Measurements from ENCODE around the gene EVPL. TPM values are rescaled to one million over a fixed set of nuclear protein-coding genes. Genes with fewer than 3 reads are reported as not detected.
A peak's percentile ranks its signal among the peaks of the same experiment; 100 is the strongest.

The EVPL gene
- total RNA-seq, 2 experiments from 2014 or later: 0.16 to 0.34 TPM

DNA sequence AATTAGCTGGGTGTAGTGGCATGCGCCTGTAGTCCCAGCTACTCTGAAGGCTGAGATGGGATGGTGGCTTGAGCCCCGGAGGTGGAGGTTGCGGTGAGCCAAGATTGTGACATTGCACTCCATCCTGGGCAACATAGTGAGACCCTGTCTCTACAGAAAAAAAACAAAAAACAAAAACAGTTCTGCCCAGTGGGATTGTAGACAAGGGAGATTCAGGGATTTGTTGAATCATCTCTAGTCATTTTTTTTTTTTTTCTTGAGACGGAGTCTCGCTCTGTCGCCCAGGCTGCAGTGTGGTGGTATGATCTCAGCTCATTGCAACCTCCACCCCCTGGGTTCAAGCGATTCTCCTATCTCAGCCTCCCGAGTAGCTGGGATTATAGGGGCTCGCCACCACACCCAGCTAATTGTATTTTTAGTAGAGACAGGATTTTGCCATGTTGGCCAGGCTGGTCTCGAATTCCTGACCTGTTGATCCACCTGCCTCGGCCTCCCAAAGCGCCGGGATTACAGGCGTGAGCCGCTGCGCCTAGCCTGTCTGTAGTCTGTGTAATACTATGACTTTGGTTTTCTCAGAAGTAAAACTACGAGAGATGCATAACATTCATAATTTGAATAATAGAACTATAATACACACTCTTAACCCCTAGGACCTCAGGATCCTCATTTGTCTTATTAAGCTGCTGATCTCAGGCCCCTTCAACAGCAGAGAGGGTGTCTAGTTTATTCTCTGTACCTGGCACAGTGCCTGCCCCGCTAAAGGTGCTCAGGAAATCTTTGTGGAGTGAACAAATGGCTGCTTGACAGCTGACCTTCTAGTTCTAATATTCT is 46.7 kb downstream of the EVPL start:
- peaks cover 7% of the 10 kb centered on the region for H3K36me3 Mint-ChIP-seq (ENCODE audit: low read depth)
- ChIA-PET POLR2A (interaction anchor here (0.6 to 1.0 kb wide), 5 partner anchors 10 to 77 kb away, joined by 3 to 4 read pairs (median 3); no protein-coding TSS in a partner anchor), CTCF (interaction anchor here (0.7 to 1.8 kb wide), 10 partner anchors 20 to 566 kb away, joined by 3 to 6 read pairs (median 4); partner anchors contain the start of gene CDK3)
- H3K4me1 Mint-ChIP-seq (ENCODE audit: low read depth): peaks cover 37% of the 10 kb centered on the region
- H3K27me3 Mint-ChIP-seq: no peaks in the 10 kb centered on the region
- H3K9me3 Mint-ChIP-seq: no peaks in the 10 kb centered on the region
- peak overlapping the region; percentile 94 for H3K4me3 Mint-ChIP-seq
- ATAC-seq (no peak), DNase-seq (no peak)
- TF ChIP-seq, protein P1, sequence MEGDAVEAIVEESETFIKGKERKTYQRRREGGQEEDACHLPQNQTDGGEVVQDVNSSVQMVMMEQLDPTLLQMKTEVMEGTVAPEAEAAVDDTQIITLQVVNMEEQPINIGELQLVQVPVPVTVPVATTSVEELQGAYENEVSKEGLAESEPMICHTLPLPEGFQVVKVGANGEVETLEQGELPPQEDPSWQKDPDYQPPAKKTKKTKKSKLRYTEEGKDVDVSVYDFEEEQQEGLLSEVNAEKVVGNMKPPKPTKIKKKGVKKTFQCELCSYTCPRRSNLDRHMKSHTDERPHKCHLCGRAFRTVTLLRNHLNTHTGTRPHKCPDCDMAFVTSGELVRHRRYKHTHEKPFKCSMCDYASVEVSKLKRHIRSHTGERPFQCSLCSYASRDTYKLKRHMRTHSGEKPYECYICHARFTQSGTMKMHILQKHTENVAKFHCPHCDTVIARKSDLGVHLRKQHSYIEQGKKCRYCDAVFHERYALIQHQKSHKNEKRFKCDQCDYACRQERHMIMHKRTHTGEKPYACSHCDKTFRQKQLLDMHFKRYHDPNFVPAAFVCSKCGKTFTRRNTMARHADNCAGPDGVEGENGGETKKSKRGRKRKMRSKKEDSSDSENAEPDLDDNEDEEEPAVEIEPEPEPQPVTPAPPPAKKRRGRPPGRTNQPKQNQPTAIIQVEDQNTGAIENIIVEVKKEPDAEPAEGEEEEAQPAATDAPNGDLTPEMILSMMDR (IDR thresholded peaks at IDR 0.05): no peak
- intact Hi-C loops (cut with micrococcal nuclease): no loop called here
- H3K27ac Mint-ChIP-seq: peak overlapping the region; percentile 99

DNA sequence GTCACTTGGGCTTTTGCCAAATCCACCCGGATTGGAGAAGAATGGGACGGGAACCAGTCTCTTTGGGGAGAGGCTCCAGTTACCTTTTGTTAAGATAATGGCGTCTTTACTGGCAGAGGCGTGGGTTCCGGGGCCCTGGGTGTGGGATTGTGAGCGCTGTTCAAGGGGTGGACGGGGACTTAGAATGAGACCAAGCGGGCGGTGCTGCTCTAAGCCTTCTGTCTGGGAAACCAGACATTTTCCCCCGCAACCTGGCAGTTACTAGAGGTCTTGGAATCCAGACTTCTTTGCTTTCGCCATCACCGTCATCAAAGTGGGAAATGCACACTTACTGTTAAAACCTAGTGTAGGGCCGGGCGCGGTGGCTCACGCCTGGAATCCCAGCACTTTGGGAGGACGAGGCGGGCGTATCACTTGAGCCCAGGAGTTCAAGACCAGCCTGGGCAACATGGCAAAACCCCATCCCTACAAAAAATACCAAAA is 47.4 kb downstream of the EVPL start:
- no peaks in the 10 kb centered on the region for H3K27me3 Mint-ChIP-seq
- DNase-seq (no peak), ATAC-seq (peak; percentile 35)
- peak overlapping the region; percentile 99 for H3K27ac Mint-ChIP-seq
- intact Hi-C loops (cut with micrococcal nuclease): no loop called here
- peak overlapping the region; percentile 94 for H3K4me3 Mint-ChIP-seq
- H3K9me3 Mint-ChIP-seq: no peaks in the 10 kb centered on the region
- ChIA-PET CTCF (interaction anchor here (0.8 to 1.6 kb wide), 6 partner anchors 21 to 567 kb away, joined by 3 to 6 read pairs (median 4); partner anchors contain the start of gene CDK3), POLR2A (interaction anchor here (0.9 to 1.0 kb wide), 2 partner anchors 10 to 23 kb away, joined by 3 read pairs; no protein-coding TSS in a partner anchor)
- H3K36me3 Mint-ChIP-seq (ENCODE audit: low read depth): peaks cover 7% of the 10 kb centered on the region
- H3K4me1 Mint-ChIP-seq (ENCODE audit: low read depth): peaks cover 37% of the 10 kb centered on the region
- TF ChIP-seq, protein P1 (IDR thresholded peaks at IDR 0.05): no peak

DNA sequence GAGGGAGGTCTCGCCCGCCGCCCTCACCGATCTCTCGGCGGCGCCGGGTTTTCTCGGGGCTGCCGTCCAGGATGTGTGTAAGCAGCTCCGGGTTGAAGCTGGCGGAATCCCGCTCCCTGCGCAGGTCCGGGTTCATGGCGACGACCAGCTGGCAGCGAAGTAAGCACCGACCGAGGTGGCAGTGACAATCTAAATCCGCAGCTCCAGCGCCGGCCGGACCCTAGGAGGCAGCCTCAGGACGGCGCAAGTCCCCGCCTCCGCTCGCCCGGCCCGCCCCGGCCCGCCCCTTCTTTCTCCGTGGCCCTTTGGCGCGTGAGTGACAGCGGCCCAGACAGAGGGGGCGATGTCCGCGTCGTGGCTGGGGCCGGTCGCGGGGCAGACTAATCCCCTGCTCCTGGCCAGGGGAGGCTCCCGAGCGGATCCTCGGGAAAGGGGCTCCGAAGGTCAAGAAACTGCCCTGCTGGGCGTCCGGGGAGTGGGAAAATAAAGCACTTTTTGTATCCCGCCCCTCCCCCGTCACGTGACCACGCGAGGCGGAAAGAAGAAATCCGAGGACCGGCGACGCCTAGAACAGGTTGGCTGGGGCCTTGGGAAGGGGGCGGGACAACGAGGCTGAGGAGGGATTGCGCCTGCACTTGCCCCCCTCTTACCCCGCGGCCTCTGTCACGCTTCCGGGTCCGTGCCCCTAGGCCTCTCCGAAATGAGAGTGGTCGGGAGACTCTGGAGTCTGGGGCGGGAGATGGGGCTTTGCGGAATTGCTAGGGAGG is 48.0 kb downstream of the EVPL start, which contains the start of the genes ACOX1 and TEN1:
Gene ACOX1, minus strand, starts transcription at position 229 of the 767 bp plus-strand sequence. Its CDS starts 93 bp downstream, at position 136.
Gene TEN1, plus strand, starts transcription at position 303 of the 767 bp plus-strand sequence. CDS start 6,953 bp downstream, outside the sequence.
- Mint-ChIP-seq H3K4me1 (ENCODE audit: low read depth) (peaks cover 39% of the 10 kb centered on the region), H3K4me3 (peak within 1 kb of the TSS; percentile 94), H3K27me3 (no peaks in the 10 kb centered on the region), H3K9me3 (no peaks in the 10 kb centered on the region), H3K27ac (peak within 1 kb of the TSS; percentile 99), H3K36me3 (ENCODE audit: low read depth) (peaks cover 7% of the 10 kb centered on the region)
- DNase-seq: peak; percentile 99
- POLR2A ChIA-PET: interaction anchor here (0.6 to 0.8 kb wide), 2 partner anchors 80 to 118 kb away, joined by 3 read pairs; no protein-coding TSS in a partner anchor
- ATAC-seq: peak; percentile 98
- CTCF ChIA-PET: interaction anchor here (0.6 to 1.7 kb wide), 2 partner anchors 21 to 26 kb away, joined by 3 to 7 read pairs; partner anchors contain the start of gene CDK3
- TF ChIP-seq, protein P1 (IDR thresholded peaks at IDR 0.05): peak; percentile 34
- intact Hi-C loops (cut with micrococcal nuclease): no loop called here

DNA sequence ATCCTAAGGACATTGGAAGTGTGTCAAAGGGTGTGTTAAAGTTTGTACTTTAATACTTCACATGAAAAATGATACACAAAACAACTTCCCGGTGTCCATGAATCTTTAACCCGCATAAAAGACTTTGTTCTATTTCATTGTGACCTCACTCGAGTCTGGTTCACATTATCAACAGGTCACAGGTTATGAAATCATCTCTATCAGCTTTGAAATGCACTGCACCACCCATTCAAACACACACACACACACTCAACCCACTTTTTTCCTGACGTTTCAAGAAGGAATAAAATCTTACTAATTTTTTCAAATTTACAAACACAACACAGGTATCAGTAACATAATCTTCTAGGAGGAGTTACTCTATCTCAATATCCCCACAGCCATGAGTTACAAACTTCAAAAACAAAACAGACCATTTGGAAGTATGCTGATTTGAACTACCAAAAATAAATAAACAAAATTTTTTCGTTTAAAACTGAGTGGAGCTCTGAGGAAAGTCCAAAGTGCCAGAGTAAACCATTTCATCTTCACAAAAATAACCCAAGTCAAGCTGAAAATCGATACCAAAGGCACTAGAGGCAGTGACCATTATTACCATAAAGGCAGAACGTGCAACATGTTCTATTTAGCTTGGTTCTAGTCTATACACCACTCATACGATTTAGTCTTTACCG is 50.8 kb downstream of the EVPL start:
- peak overlapping the region; percentile 39 for H3K4me3 Mint-ChIP-seq
- peaks cover 14% of the 10 kb centered on the region for H3K36me3 Mint-ChIP-seq (ENCODE audit: low read depth)
- CTCF ChIA-PET: interaction anchor here (1.0 to 2.4 kb wide), 5 partner anchors 21 to 115 kb away, joined by 3 to 6 read pairs (median 4); partner anchors contain the start of gene MRPL38
- intact Hi-C loops (cut with micrococcal nuclease): no loop called here
- no peak for ATAC-seq
- H3K4me1 Mint-ChIP-seq (ENCODE audit: low read depth): peaks cover 31% of the 10 kb centered on the region
- DNase-seq: no peak
- POLR2A ChIA-PET: no interaction called here
- H3K27me3 Mint-ChIP-seq: no peaks in the 10 kb centered on the region
- TF ChIP-seq, protein P1 (IDR thresholded peaks at IDR 0.05): no peak
- no peaks in the 10 kb centered on the region for H3K9me3 Mint-ChIP-seq
- peak overlapping the region; percentile 11 for H3K27ac Mint-ChIP-seq

Data from activated CD8-positive, alpha-beta T cell treated with anti-CD3 and anti-CD28 coated beads for 36 hours (primary cell).